GM08714 (cell line): ENCODE measurements around the gene SLC25A26.
A peak's percentile ranks its signal among the peaks of the same experiment; 100 is the strongest.
"Not testable (repeated sequence)": the region's sequence is repeated elsewhere in the genome, so short reads cannot be mapped to it uniquely, and the experiment has no call there.

Experiments used
- H3K4me3 ChIP-seq: fragments of 200-500 bp; sonication (Bioruptor generic); 2 replicates; pipeline ENCODE4 v1.5.1; 2014; ENCODE audit warnings: mild to moderate bottlenecking, low read length, inconsistent platforms
- ZNF274 ChIP-seq: IDR thresholded peaks from 2 replicates; pipeline ENCODE4 v1.6.1; 2012; ENCODE audit warnings: mild to moderate bottlenecking, low read depth, low read length

SLC25A26 gene

GRCh38 chr3:66208189-66208588 is 12.6 kb upstream of the SLC25A26 start:
- TF ChIP-seq ZNF274: no peak

GRCh38 chr3:66210687-66211295 is 10.0 kb upstream of the SLC25A26 start:
- TF ChIP-seq ZNF274: no peak
- H3K4me3 ChIP-seq: no peak overlapping the region

More at GRCh38 chr3:66208189-66208588, 12.6 kb upstream of the SLC25A26 start:
- H3K4me3 ChIP-seq: no peak overlapping the region

GRCh38 chr3:66211779-66212178 is 9.0 kb upstream of the SLC25A26 start:
- no peak for TF ChIP-seq ZNF274
- H3K4me3 ChIP-seq: no peak overlapping the region

- no peak for TF ChIP-seq ZNF274
- no peak overlapping the region for H3K4me3 ChIP-seq
These were observed 5.7 kb upstream of the SLC25A26 start for GRCh38 chr3:66215106-66215505.

GRCh38 chr3:66220066-66220465 is 735 bp upstream of the SLC25A26 start:
- TF ChIP-seq ZNF274: no peak
- H3K4me3 ChIP-seq: peak overlapping the region; percentile 85; the same call in 1 of the 2 replicates

GRCh38 chr3:66224220-66224619 is 3.4 kb downstream of the SLC25A26 start:
- TF ChIP-seq ZNF274: no peak
- no peak overlapping the region for H3K4me3 ChIP-seq

- not testable (repeated sequence) for H3K4me3 ChIP-seq
These were observed 5.3 kb downstream of the SLC25A26 start for GRCh38 chr3:66226093-66226492.

GRCh38 chr3:66227051-66227450 is 6.2 kb downstream of the SLC25A26 start:
- H3K4me3 ChIP-seq: no peak overlapping the region
- no peak for TF ChIP-seq ZNF274

- TF ChIP-seq ZNF274: no peak
- no peak overlapping the region for H3K4me3 ChIP-seq
These were observed 7.1 kb downstream of the SLC25A26 start for GRCh38 chr3:66227915-66228314.

GRCh38 chr3:66228707-66229106 is 7.9 kb downstream of the SLC25A26 start:
- no peak overlapping the region for H3K4me3 ChIP-seq
- TF ChIP-seq ZNF274: no peak

GRCh38 chr3:66229931-66230330 is 9.1 kb downstream of the SLC25A26 start:
- no peak for TF ChIP-seq ZNF274
- H3K4me3 ChIP-seq: no peak overlapping the region

- H3K4me3 ChIP-seq: no peak overlapping the region
- no peak for TF ChIP-seq ZNF274
These were observed 12.2 kb downstream of the SLC25A26 start for GRCh38 chr3:66233033-66233432.

GRCh38 chr3:66236281-66236680 is 15.5 kb downstream of the SLC25A26 start:
- H3K4me3 ChIP-seq: no peak overlapping the region
- no peak for TF ChIP-seq ZNF274

- no peak overlapping the region for H3K4me3 ChIP-seq
- TF ChIP-seq ZNF274: no peak
These were observed 16.8 kb downstream of the SLC25A26 start for GRCh38 chr3:66237552-66237951.

- TF ChIP-seq ZNF274: no peak
- no peak overlapping the region for H3K4me3 ChIP-seq
These were observed 18.8 kb downstream of the SLC25A26 start for GRCh38 chr3:66239513-66240123.

GRCh38 chr3:66241466-66241865 is 20.7 kb downstream of the SLC25A26 start:
- TF ChIP-seq ZNF274: no peak
- H3K4me3 ChIP-seq: no peak overlapping the region
